HepG2 (cell line): ENCODE data around the gene NXPE3. TPM values are rescaled to one million over a fixed set of nuclear protein-coding genes. Genes with fewer than 3 reads are reported as not detected.

ENCODE experiments used
- ARNT ChIP-seq: fragments of 450-650 bp; IDR thresholded peaks from 2 replicates; pipeline ENCODE4 v1.6.1; 2017
- ETV5 ChIP-seq: IDR thresholded peaks from 2 replicates; pipeline ENCODE4 v1.6.1; 2018; ENCODE audit warnings: missing biosample characterization, missing genetic modification reagents, inconsistent platforms, borderline replicate concordance
- HOXA3 ChIP-seq: sonication (generic); formaldehyde crosslinking; IDR thresholded peaks from 2 replicates; pipeline ENCODE4 v1.5.0; 2020; ENCODE audit warnings: missing genetic modification reagents
- NCOA5 ChIP-seq: sonication (generic); formaldehyde crosslinking; IDR thresholded peaks from 2 replicates; pipeline ENCODE4 v1.4.0; 2020; ENCODE audit warnings: missing genetic modification reagents
- ONECUT2 ChIP-seq: sonication (generic); formaldehyde crosslinking; IDR thresholded peaks from 2 replicates; pipeline ENCODE4 v1.4.0; 2020; ENCODE audit warnings: missing genetic modification reagents
- PAX8 ChIP-seq: sonication (generic); formaldehyde crosslinking; IDR thresholded peaks from 2 replicates; pipeline ENCODE4 v1.8.0; 2022; ENCODE audit warnings: mild to moderate bottlenecking, missing genetic modification reagents, borderline replicate concordance
- PITX1 ChIP-seq: sonication (generic); formaldehyde crosslinking; IDR thresholded peaks from 2 replicates; pipeline ENCODE4 v1.5.1; 2020; ENCODE audit warnings: mild to moderate bottlenecking, missing genetic modification reagents
- STAT5B ChIP-seq: sonication (generic); formaldehyde crosslinking; IDR thresholded peaks from 2 replicates; pipeline ENCODE4 v1.4.0; 2020; ENCODE audit warnings: missing genetic modification reagents
- TFAP4 ChIP-seq: sonication (generic); IDR thresholded peaks from 2 replicates; pipeline ENCODE4 v1.6.1; 2016; ENCODE audit warnings: low read depth, borderline replicate concordance
- ZBTB44 ChIP-seq: sonication (generic); formaldehyde crosslinking; IDR thresholded peaks from 2 replicates; pipeline ENCODE4 v1.4.0; 2020; ENCODE audit warnings: missing genetic modification reagents
- ZNF180 ChIP-seq: sonication (generic); formaldehyde crosslinking; IDR thresholded peaks from 2 replicates; pipeline ENCODE4 v1.4.0; 2020; ENCODE audit warnings: low read depth, missing genetic modification reagents, borderline replicate concordance
- ZNF468 ChIP-seq: sonication (generic); formaldehyde crosslinking; IDR thresholded peaks from 2 replicates; pipeline ENCODE4 v1.8.0; 2022; ENCODE audit warnings: mild to moderate bottlenecking, moderate library complexity, missing genetic modification reagents
- ZNF652 ChIP-seq: IDR thresholded peaks from 2 replicates; pipeline ENCODE4 v1.6.1; 2016; ENCODE audit warnings: low read depth, borderline replicate concordance
- ZNF850 ChIP-seq: sonication (generic); formaldehyde crosslinking; conservative IDR thresholded peaks from 2 replicates; pipeline ENCODE4 v1.9.0; 2021; ENCODE audit warnings: mild to moderate bottlenecking, missing genetic modification reagents
- ZSCAN21 ChIP-seq: sonication (generic); formaldehyde crosslinking; IDR thresholded peaks from 2 replicates; pipeline ENCODE4 v1.8.0; 2022; ENCODE audit warnings: mild to moderate bottlenecking, missing genetic modification reagents, moderate library complexity, borderline replicate concordance
- polyA plus RNA-seq, 8 experiments: library from polyadenylated mRNA; depleted of rRNA in 3 of 8; stranded (reverse) in 7 of 8; unstranded in 1 of 8; fragments of >200 nt; fragmentation: Illumina TruSeq in 4 of 8; extraction: Trizol in 4 of 8; gene quantifications; 2 replicates each; pipeline versions ENCODE4 v1.2.1 to v1.2.3, GENCODE V29; 2011 to 2016; ENCODE audit warnings: low read depth in 4 of 8, missing spikeins in 1 of 8, mixed read lengths in 1 of 8; ENCODE audit not compliant: insufficient read depth in 1 of 8
- total RNA-seq, 5 experiments: library from RNA; depleted of rRNA; stranded (reverse); fragments of >200 nt; fragmentation: Illumina TruSeq; extraction: Trizol; gene quantifications; 2 replicates each; pipeline ENCODE4 v1.2.3, GENCODE V29; 2016; ENCODE audit warnings: low read depth in 1 of 5
- TF ChIP-seq, protein P1 (sequence below): sonication (generic); formaldehyde crosslinking; IDR thresholded peaks from 2 replicates; pipeline ENCODE4 v1.4.0; 2020; ENCODE audit warnings: missing genetic modification reagents, borderline replicate concordance
- TF ChIP-seq, protein P2 (sequence below): IDR thresholded peaks from 2 replicates; pipeline ENCODE4 v1.4.0; 2020; ENCODE audit warnings: mild to moderate bottlenecking, missing genetic modification reagents
- TF ChIP-seq, protein P3 (sequence below): sonication (generic); formaldehyde crosslinking; IDR thresholded peaks from 2 replicates; pipeline ENCODE4 v1.4.0; 2020; ENCODE audit warnings: low read depth, mild to moderate bottlenecking, missing genetic modification reagents

NXPE3 gene
- total and polyA plus RNA-seq, 2 of the 13 experiments (the other 11 are each of a cell fraction or from before 2014, with no cell fraction given) = 3.5 to 4.7 TPM

DNA sequence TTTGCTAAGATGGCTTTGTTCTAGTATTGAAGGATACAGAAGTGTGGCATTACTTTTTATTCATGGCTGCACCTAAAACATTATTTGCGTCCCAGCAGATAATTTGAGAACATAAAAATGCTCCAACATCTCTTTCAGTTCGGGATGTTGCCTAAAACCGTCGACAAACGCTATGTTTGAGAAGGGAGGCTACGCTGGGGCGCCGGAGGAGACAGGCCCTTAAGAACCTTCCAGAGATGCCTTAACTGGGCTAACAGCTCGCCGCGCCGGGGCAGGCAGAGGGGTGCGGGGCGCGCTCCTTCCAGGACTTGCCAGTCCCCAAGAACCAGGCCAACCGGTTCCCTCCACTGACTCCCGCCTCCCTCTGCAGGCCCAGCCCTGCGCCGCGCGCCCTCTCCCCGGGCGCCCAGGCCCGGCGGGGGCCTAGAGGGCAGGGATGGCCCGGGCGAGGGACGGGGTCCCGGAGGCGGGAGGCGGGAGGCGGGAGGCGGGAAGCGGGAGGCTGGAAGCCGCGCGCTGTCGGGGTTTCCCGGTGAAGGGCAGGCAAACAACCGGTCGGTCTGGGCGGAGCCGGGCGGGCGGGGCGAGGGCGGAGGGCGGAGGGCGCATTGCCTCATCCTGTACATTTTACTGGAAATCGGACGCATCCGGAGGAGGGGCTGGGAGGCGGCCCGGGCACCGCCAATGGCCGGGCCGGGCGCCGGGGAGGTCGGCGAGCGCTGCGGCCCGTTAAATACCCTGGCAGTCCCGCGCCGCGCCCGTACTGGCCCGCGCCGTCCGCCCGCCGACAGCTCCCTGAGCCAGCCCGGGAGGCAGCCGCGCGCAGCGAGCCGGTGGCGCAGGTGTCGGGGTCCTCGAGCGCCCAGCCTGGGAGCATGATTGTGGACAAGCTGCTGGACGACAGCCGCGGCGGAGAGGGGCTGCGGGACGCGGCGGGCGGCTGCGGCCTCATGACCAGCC, 70.0 kb downstream of the NXPE3 start, which contains the start of gene NFKBIZ (continued):
- TF ChIP-seq TFAP4 (no peak), ETV5 (peak; percentile 86), PAX8 (CRISPR knock-in tag) (no peak), ZBTB44 (no peak), NCOA5 (CRISPR knock-in tag) (no peak), ARNT (no peak), HOXA3 (CRISPR knock-in tag) (peak; percentile 47; the same call in 1 of the 2 replicates), ZSCAN21 (CRISPR knock-in tag) (peak; percentile 92; the same call in 1 of the 2 replicates), ZNF468 (CRISPR knock-in tag) (no peak), ZNF850 (CRISPR knock-in tag) (no peak), STAT5B (CRISPR knock-in tag) (no peak), PITX1 (CRISPR knock-in tag) (no peak), ZNF652 (CRISPR knock-in tag) (no peak), ONECUT2 (CRISPR knock-in tag) (0 out of 2 replicates have a peak, but pooled peaks have one; percentile 15), ZNF180 (CRISPR knock-in tag) (no peak)
- TF ChIP-seq, protein P1, sequence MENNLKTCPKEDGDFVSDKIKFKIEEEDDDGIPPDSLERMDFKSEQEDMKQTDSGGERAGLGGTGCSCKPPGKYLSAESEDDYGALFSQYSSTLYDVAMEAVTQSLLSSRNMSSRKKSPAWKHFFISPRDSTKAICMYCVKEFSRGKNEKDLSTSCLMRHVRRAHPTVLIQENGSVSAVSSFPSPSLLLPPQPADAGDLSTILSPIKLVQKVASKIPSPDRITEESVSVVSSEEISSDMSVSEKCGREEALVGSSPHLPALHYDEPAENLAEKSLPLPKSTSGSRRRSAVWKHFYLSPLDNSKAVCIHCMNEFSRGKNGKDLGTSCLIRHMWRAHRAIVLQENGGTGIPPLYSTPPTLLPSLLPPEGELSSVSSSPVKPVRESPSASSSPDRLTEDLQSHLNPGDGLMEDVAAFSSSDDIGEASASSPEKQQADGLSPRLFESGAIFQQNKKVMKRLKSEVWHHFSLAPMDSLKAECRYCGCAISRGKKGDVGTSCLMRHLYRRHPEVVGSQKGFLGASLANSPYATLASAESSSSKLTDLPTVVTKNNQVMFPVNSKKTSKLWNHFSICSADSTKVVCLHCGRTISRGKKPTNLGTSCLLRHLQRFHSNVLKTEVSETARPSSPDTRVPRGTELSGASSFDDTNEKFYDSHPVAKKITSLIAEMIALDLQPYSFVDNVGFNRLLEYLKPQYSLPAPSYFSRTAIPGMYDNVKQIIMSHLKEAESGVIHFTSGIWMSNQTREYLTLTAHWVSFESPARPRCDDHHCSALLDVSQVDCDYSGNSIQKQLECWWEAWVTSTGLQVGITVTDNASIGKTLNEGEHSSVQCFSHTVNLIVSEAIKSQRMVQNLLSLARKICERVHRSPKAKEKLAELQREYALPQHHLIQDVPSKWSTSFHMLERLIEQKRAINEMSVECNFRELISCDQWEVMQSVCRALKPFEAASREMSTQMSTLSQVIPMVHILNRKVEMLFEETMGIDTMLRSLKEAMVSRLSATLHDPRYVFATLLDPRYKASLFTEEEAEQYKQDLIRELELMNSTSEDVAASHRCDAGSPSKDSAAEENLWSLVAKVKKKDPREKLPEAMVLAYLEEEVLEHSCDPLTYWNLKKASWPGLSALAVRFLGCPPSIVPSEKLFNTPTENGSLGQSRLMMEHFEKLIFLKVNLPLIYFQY (CRISPR knock-in tag) = no peak
- TF ChIP-seq, protein P2, sequence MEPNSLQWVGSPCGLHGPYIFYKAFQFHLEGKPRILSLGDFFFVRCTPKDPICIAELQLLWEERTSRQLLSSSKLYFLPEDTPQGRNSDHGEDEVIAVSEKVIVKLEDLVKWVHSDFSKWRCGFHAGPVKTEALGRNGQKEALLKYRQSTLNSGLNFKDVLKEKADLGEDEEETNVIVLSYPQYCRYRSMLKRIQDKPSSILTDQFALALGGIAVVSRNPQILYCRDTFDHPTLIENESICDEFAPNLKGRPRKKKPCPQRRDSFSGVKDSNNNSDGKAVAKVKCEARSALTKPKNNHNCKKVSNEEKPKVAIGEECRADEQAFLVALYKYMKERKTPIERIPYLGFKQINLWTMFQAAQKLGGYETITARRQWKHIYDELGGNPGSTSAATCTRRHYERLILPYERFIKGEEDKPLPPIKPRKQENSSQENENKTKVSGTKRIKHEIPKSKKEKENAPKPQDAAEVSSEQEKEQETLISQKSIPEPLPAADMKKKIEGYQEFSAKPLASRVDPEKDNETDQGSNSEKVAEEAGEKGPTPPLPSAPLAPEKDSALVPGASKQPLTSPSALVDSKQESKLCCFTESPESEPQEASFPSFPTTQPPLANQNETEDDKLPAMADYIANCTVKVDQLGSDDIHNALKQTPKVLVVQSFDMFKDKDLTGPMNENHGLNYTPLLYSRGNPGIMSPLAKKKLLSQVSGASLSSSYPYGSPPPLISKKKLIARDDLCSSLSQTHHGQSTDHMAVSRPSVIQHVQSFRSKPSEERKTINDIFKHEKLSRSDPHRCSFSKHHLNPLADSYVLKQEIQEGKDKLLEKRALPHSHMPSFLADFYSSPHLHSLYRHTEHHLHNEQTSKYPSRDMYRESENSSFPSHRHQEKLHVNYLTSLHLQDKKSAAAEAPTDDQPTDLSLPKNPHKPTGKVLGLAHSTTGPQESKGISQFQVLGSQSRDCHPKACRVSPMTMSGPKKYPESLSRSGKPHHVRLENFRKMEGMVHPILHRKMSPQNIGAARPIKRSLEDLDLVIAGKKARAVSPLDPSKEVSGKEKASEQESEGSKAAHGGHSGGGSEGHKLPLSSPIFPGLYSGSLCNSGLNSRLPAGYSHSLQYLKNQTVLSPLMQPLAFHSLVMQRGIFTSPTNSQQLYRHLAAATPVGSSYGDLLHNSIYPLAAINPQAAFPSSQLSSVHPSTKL (CRISPR knock-in tag) = peak; percentile 63
- TF ChIP-seq, protein P3, sequence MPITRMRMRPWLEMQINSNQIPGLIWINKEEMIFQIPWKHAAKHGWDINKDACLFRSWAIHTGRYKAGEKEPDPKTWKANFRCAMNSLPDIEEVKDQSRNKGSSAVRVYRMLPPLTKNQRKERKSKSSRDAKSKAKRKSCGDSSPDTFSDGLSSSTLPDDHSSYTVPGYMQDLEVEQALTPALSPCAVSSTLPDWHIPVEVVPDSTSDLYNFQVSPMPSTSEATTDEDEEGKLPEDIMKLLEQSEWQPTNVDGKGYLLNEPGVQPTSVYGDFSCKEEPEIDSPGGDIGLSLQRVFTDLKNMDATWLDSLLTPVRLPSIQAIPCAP (CRISPR knock-in tag) = no peak
